Activated gamma-delta T cell (primary cell): ENCODE measurements around the gene NUAK1.

Experiments
- DNase-seq: peaks from one replicate; lab custom pipeline; 2025; lab: John Stamatoyannopoulos, UW
- total RNA-seq, 2 donors: gene quantifications; one replicate each; lab custom pipeline; 2026; lab: John Stamatoyannopoulos, UW

The NUAK1 gene
- 2.7 to 3.8 reads per million in 2 donors for total RNA-seq

DNA sequence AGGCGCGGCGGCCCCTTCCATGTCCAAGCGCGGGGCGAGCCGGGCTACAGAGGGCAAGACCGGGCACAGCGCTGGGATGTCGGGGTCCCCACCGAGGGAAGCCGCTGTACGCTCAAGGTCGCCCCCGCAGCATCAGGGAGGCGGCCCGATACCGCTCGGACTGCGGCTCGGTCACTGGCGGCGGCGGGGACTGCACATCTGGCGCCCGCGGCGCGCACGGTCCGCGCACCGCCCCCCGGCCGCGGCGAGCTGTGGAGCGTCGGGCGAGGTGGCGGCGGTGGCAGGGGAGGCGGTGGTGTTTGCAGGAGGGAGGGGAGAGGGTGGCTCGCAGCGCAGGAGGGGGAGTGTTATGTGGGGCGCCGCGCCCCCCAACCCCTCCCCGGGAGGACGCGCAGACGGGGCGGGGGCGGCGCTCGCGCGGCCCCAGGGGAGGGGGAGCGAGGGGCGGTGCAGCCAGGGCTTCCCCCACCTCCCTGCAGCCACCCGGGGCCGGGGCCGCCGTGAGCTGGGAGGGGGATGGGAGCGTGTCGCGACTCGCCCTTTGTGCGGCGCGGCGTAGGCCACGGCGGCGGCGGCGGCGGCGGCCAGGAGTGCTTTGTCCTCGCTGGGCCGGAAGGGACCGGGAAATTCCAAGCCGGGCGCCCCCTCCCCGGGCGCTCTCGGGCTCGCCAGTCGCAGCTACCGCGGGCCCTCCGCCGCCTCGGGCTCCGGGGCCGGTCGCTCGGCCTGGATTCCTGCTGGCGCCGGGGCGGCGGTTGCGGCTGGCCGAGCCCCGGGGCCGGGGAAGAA is at the start of gene NUAK1:
TSS of gene NUAK1 (minus strand) at position 322 of the 789 bp plus-strand sequence. CDS start at position 21, 301 bp downstream.
- peak; percentile 39 for DNase-seq

DNA sequence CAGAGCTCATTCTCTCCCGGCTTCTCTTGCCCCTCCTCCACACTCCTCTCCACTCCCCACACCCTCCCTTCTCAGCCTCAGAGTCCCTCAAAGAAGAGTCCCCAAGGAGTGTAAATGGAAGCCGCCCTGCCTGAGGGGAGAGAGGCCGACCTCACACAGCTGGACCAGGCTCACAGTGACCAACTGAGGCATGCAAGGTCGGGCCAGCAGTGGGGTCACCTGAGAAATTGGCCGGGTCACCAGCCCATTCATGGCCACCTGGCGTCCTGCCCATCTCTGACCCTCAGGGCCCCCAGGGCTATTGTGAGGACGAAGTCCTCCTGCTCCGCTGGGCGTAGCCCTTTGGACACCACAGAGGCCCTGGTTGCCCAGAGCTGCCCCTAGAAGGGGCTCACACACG is 49.5 kb upstream of the NUAK1 start:
- no peak for DNase-seq

DNA sequence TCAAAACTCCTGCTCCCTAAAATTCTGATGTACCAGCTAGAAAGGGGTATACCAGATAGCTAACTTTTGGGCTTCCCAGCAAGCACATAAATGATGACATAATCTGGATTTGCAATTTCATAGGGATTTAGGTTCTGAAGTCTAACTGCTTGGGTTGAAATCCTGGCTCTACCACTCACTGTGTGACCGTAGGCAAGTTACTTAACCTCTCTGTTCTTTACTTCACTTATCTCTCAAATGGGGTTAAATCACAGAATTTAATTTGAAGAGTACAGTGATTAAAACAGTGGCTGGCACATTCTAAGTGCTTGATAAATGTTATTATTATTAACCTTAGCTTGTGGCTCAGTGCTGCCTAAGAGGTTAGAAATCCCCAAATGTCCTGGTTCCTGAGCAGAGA is 49.1 kb upstream of the NUAK1 start:
- DNase-seq, result no peak

DNA sequence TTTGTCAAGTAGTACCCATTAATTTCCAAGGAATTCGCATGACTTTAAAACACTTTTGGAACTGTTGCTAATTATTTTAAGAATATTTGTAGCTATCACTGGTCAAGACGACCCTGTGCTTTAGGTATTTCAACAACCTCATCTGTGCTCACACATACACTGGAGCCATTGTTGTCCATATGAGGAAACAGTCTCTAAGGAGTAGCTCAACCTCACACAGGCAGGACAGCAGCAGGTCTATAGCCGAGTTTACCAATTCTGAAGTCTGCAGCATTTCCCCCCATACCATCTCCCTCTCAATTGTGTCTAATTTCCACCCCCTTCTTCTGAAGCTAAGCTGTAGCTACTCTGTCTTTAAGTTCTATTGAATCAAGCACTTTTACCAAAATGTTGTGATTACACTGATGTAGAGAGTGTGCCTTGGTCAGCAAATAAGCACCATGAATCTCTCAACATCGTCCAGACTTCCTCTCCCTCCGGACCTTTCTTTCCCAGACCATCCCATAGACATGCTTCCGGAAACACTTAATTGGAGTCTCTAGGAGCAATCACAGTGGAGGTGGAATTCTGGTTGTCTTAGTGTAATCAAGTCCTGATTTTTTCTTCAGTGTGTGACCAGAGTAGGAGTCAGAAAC is 48.5 kb upstream of the NUAK1 start:
- DNase-seq, result no peak

- no peak for DNase-seq
These were observed 45.0 kb upstream of the NUAK1 start for GRCh38 chr12:106183735-106184134.

DNA sequence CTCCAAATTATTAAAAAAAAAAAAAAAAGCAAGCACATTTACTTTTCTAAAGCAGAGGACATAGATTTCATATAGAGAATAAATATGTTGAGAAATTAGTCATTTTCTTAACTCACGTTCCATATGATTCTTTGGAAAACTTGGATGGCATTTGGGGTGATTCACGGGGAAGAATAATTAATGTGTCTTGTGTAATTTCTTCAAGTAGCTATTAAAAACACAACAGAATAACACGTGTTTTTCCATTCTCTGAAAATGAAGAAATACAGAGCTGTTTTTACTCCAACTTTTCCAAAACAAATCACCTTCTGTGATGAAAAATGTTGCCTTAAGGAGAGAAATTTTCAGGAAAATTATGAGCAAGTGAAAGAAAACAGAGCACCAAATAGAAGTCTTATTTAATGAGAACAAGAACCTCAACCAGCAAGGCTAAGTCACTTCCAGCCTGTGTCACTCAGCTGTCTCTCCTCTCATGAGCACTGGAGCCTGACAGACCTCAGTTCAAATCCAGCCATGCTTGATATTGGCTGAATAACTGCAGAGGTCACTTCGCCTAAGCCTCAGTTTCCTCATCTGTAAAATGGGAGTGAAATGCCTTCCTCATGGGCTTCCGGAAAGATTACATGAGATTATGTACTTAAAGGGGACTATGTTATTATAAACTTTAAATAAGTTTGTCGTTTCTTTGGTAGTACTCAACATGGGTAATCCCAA is 42.8 kb upstream of the NUAK1 start:
- no peak for DNase-seq

DNA sequence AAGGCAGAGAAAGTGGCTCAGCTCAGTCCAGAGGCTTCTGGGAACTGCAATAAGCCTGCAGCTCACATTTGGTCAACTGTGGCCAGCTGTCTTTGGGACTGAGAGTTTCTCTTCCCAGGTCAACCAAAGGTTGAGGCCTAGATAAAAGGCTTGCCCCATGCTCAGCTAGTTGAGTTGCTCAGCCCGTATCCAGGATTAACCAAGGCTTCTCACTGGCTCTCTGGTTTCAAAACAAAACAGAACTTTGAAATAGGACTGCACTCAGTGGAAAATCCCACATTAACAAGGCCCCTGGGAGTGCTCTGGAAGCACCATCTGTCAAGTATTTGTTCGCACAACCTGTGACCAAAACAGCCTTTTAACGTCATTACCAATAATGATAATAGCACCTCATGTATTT is 40.3 kb upstream of the NUAK1 start:
- no peak for DNase-seq

GRCh38 chr12:106178562-106178961 is 39.8 kb upstream of the NUAK1 start:
- no peak for DNase-seq

DNA sequence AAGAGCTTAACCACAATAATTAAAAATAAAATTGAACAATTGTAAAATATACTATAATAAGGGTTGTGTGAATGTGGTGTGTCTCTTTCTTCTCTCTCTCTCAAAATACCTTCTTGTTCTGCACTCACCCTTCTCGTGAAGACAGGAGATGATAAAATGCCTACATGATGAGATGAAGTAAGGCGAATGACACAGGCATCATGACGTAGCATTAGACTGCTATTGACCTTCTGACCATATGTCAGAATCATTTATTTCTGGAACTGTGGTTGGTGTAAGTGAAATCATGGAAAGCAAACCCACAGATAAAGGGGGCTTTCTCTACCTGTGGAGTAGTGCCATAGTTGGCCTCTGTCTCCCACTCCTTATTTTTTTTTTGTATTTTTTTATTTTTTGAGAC is 37.8 kb upstream of the NUAK1 start:
- no peak for DNase-seq

GRCh38 chr12:106174876-106175275 is 36.1 kb upstream of the NUAK1 start:
- DNase-seq, result no peak

DNA sequence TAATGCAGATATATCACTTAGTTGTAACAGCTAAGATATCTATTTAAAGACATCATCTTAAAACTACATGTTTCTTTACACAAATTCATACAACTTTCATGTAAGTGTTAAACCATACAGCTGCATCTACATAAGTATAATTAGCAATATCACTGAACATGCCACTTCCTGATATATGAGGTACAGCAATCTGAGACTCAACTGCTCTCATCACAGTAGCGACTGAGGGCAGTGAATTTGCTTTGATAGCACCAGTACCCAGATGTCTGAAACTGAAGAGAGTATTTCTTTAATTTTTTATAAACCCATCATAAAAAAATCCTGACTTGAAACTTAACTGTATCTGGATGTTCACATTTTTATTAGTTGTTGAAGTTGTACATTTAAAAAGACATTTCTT is 34.7 kb upstream of the NUAK1 start:
- no peak for DNase-seq

- DNase-seq, result no peak
These were observed 32.5 kb upstream of the NUAK1 start for GRCh38 chr12:106171117-106171750.

GRCh38 chr12:106170285-106170684 is 31.5 kb upstream of the NUAK1 start:
- no peak for DNase-seq

GRCh38 chr12:106163712-106164111 is 25.0 kb upstream of the NUAK1 start:
- no peak for DNase-seq

- DNase-seq, result no peak
These were observed 22.7 kb upstream of the NUAK1 start for GRCh38 chr12:106161491-106161890.

DNA sequence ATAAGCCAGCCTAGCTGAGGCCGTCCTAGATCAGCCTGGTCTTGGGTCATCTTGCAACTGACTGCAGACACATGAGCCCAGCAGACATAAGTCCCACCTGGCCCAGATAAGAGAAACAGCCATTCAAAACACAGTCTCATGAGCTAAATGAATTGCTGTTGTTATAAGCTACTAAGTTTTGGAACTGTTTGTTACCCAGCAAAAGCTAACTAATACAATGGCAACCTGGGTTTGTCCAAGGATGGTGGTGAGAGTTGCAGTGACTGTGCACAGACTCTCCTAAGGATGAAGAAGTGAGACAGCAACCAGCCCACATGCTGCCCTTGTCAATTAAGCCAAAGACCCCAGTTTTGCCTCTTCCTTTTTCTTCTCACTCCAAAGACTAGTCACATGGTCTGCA is 22.2 kb upstream of the NUAK1 start:
- no peak for DNase-seq

- no peak for DNase-seq
These were observed 19.0 kb upstream of the NUAK1 start for GRCh38 chr12:106157802-106158201.

GRCh38 chr12:106154751-106155273 is 16.1 kb upstream of the NUAK1 start:
- no peak for DNase-seq

GRCh38 chr12:106152334-106152733 is 13.6 kb upstream of the NUAK1 start:
- no peak for DNase-seq

- DNase-seq, result no peak
These were observed 11.8 kb upstream of the NUAK1 start for GRCh38 chr12:106150555-106150954.

DNA sequence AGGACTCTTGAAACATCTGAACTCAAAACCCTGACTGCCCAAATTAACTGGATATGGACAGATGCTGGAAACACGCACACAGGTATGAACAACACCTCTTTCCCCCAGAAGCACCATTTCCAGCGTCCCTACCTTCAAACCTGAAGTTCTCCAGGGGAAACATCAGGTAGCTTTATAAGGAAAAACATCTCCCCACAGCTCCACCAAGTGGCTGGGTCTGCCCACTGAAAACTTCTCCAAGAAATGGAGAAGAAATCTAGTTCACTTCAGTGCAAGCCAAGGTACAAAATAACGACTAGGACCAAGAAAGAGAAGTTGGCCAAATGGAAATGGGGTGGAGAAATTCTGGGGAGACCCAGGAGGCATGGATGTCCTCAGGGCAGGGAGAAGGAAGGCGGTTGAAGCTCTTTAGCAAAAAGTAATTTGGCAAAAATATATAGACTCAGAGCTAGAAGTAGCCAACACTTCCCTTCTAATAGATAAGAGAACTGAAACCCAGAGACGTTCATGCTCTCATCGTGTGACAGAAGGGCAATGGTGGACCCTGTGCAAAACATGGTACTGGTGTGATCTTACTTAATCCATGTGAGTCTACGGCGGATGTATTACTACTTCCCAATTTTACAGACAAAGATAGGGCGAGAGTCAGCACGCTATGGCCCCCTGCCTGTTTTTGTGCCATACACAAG is 10.5 kb upstream of the NUAK1 start:
- DNase-seq, result no peak

GRCh38 chr12:106147956-106148355 is 9.2 kb upstream of the NUAK1 start:
- DNase-seq, result no peak
